GM21737 (cell line): ENCODE results near the gene NDUFA13.

Experiments used
- ATAC-seq: cut with Tn5 transposase; IDR thresholded peaks from one replicate; pipeline ENCODE4 v1.9.1; 2021; ENCODE audit warnings: mild to moderate bottlenecking, moderate library complexity; ENCODE audit not compliant: unreplicated experiment

Gene NDUFA13

DNA sequence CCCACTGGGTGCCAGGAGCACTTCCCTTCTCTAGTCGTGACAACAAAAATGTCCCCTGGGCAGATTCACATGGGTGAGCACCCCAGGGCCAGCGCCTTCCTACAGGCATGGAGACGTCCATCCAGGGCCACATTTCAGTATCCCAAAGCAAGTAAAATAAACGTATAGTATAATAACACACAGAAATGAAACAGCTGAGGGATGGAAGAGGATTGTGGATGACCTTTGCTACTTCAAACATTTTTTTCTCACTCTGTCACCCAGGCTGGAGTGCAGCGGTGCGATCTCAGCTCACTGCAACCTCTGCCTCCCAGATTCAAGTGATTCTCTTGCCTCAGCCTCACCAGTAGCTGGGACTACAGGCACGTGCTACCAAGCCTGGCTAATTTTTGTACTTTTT, 50.3 kb downstream of the NDUFA13 start:
- ATAC-seq = no peak

DNA sequence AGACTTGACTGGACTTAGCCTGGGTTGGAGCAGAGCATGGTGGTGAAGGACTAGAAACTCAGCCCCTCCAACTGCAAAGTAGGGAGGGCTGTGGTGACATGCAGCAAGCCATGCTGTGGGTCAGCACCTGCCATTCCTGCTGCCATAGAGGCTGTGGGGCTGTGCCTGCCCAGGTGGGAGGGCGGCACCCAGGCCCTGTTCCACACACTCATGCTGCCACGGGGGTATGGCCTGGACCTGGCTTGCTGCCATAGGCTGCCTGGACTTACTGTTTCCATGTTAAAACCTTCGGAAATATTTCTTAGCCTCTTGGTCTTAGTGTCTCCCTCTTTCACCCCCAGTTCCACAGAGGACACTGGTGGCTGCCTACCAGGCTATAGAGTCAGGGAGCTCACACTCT, 51.4 kb downstream of the NDUFA13 start:
- ATAC-seq = no peak

DNA sequence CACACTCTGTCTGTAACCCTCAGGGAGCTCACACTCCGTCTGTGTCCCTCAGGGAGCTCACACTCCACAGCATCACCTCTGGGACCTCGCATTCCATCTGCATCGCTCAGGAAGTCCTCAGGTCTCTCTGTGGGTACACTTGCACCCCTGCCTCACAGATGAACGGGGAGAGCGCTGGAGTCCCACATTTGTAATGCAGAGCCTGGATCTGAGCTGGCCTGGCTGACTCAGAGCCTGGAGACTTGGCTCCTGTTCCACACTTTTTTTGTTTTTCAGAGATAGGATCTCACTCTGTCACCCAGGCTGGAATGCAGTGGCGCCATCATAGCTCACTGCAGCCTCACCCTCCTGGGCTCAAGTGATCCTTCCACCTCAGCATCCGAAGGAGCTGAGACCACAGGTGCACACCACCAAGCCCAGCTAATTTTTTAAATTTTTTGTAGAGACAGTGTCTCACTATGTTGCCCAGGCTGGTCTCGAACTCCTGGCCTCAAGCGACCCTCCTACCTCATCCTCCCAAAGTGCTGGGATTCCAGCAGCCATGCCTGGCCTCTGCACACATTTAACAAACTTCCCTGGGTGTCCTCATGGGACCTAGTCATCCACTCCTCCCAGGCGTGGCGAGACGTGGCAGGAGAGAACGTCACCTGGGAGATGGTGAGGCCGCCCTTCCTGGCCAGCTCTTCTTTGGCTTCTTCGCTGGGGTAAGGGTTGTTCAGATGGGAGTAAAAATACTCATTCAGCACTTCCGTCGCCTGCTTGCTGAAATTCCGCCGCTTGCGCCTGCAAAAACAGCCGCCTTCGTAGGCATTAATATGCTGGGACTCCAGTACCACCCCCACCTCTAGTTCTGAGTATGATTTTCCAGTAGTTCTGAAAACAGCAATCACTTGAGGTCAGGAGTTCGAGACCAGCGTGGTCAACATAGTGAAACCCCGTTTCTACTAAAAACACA, 53.1 kb downstream of the NDUFA13 start:
- no peak for ATAC-seq

DNA sequence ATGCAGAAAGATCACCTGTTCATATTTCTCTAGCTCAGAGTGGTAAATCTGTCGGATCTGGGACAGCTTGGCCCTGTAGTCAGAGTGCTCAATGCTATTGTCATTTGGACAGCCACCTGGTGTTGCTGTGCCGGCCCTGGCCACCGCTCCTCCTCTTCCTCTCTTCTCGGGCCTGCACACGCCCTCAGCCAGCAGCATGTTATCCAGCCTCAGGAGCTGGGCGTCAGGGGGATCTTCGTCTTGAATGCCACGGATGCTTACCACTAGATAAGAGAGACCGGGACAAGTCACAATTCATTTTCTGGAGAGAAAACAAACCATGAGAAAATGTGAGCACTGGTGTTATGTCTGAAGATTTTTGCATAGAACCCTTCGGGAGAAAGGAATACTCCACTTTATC, 54.5 kb downstream of the NDUFA13 start:
- ATAC-seq = no peak

DNA sequence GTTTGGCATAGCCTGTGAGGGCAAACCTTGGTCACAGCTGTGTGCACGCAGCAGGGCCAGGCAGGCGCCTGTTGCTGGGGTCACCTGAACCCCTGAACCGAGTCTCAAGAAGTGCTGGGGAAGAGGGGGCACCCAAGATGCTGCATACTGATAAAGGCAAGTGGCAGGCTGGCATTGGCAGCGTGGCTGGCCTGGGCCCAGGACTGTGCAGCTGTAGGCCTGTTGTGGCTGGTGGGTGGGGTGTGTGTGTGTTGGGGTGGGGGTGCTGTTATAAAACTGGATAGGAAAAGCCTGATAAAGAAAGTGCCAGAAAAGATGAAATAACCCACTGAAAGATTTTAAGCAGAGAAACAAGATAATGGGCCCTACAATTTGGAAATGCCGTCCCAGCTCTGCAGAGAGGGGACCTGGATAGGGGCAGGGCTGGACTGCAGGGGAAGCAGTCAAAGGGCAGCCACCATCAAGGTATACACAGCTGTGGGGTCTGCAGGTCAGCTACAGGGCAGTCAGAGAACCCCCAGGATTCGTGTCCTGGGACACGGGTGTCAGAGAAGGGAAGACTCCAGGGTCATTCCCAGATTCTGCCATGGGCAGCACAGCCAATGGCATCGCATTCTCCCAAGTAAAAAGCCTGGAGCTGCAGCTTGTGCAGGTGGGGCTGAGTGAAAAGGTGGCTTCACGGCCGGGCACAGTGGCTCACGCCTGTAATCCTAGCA, 55.2 kb downstream of the NDUFA13 start:
- no peak for ATAC-seq

DNA sequence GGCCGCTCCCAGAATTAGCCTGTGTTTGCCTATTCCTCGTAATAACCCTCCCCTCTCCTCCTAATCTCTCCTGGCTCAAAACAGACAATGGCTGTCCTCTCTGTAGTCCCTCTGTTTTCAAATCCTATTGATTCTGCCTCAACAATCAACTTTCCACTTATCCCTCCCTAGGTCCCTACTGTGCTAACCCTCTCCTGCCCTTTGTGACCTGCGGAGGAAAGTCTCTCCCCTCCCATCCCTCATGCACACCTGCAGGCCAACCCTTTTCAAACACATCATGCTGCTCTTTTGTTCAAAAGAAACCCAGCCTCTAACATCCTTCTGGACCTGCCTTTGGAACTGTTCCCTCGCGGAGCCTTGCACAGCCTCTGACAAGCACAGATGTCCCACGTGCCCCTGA, 59.4 kb downstream of the NDUFA13 start:
- ATAC-seq = no peak
